Endothelial cell (in vitro differentiated cells): Measurements from ENCODE around the gene BLMH. TPM values are rescaled to one million over a fixed set of nuclear protein-coding genes. Genes with fewer than 3 reads are reported as not detected.
A peak's percentile ranks its signal among the peaks of the same experiment; 100 is the strongest.

ENCODE experiments used
- DNase-seq: peaks from one replicate; pipeline ENCODE4 v3.0.0; 2021; ENCODE audit warnings: low spot score
- H3K27ac Mint-ChIP-seq: one replicate; pipeline ENCODE4 v1.8.0; 2021; ENCODE audit warnings: mixed read lengths, inconsistent platforms; ENCODE audit not compliant: unreplicated experiment
- H3K27me3 Mint-ChIP-seq: one replicate; pipeline ENCODE4 v1.8.0; 2021; ENCODE audit warnings: mild to moderate bottlenecking, moderate library complexity, mixed read lengths, inconsistent platforms; ENCODE audit not compliant: unreplicated experiment
- H3K36me3 Mint-ChIP-seq: one replicate; pipeline ENCODE4 v1.8.0; 2021; ENCODE audit warnings: mild to moderate bottlenecking, low read depth, mixed read lengths, inconsistent platforms; ENCODE audit not compliant: unreplicated experiment
- H3K4me1 Mint-ChIP-seq: one replicate; pipeline ENCODE4 v1.8.0; 2021; ENCODE audit warnings: mild to moderate bottlenecking, mixed read lengths, inconsistent platforms; ENCODE audit not compliant: unreplicated experiment
- H3K4me3 Mint-ChIP-seq: one replicate; pipeline ENCODE4 v1.8.0; 2021; ENCODE audit warnings: mild to moderate bottlenecking, mixed read lengths, inconsistent platforms; ENCODE audit not compliant: unreplicated experiment
- H3K9me3 Mint-ChIP-seq: one replicate; pipeline ENCODE4 v1.8.0; 2021; ENCODE audit warnings: mixed read lengths, inconsistent platforms; ENCODE audit not compliant: unreplicated experiment
- CTCF ChIP-seq: fragments of 200-600 bp; sonication (generic); IDR thresholded peaks from one replicate; pipeline ENCODE4 v1.5.0; 2021; ENCODE audit warnings: antibody characterized with exemption; ENCODE audit not compliant: unreplicated experiment
- total RNA-seq: library from RNA; stranded (reverse); fragmentation: NEBNext Ultra II Directional; extraction: Animal tissue kit (Norgen Biotek cat#: 25700); gene quantifications from one replicate; pipeline ENCODE4 v1.2.1, GENCODE V29; 2021; ENCODE audit not compliant: unreplicated experiment

Gene BLMH
- total RNA-seq, 1 donor from 2014 or later = 150 TPM

- peaks cover 2% of the 10 kb centered on the region for H3K27me3 Mint-ChIP-seq
- no peak for DNase-seq
- TF ChIP-seq CTCF = no peak
- no peak overlapping the region for H3K4me3 Mint-ChIP-seq
- H3K9me3 Mint-ChIP-seq = no peaks in the 10 kb centered on the region
- H3K4me1 Mint-ChIP-seq = no peaks in the 10 kb centered on the region
- H3K36me3 Mint-ChIP-seq = no peaks in the 10 kb centered on the region
- H3K27ac Mint-ChIP-seq = no peak overlapping the region
These were observed 7.3 kb upstream of the BLMH start for GRCh38 chr17:30299000-30299399.

- Mint-ChIP-seq H3K4me3 (no peak overlapping the region), H3K9me3 (no peaks in the 10 kb centered on the region), H3K4me1 (no peaks in the 10 kb centered on the region), H3K27ac (no peak overlapping the region), H3K36me3 (no peaks in the 10 kb centered on the region), H3K27me3 (peaks cover 2% of the 10 kb centered on the region)
- no peak for TF ChIP-seq CTCF
- no peak for DNase-seq
These were observed 6.0 kb upstream of the BLMH start for GRCh38 chr17:30297715-30298114.

GRCh38 chr17:30296499-30297080 lies 4.8 kb upstream of the BLMH start:
- H3K27ac Mint-ChIP-seq = no peak overlapping the region
- H3K36me3 Mint-ChIP-seq = no peaks in the 10 kb centered on the region
- H3K4me1 Mint-ChIP-seq = no peaks in the 10 kb centered on the region
- H3K27me3 Mint-ChIP-seq = peaks cover 2% of the 10 kb centered on the region
- no peaks in the 10 kb centered on the region for H3K9me3 Mint-ChIP-seq
- DNase-seq = no peak
- TF ChIP-seq CTCF = no peak
- no peak overlapping the region for H3K4me3 Mint-ChIP-seq

- peaks cover 6% of the 10 kb centered on the region for H3K36me3 Mint-ChIP-seq
- no peak for DNase-seq
- H3K9me3 Mint-ChIP-seq = no peaks in the 10 kb centered on the region
- H3K27ac Mint-ChIP-seq = no peak overlapping the region
- peaks cover 2% of the 10 kb centered on the region for H3K27me3 Mint-ChIP-seq
- H3K4me3 Mint-ChIP-seq = peak overlapping the region; percentile 78
- H3K4me1 Mint-ChIP-seq = peaks cover 12% of the 10 kb centered on the region
- TF ChIP-seq CTCF = no peak
These were observed 628 bp upstream of the BLMH start for GRCh38 chr17:30292286-30292858.

GRCh38 chr17:30290696-30291542 lies 825 bp downstream of the BLMH start:
- peaks cover 9% of the 10 kb centered on the region for H3K36me3 Mint-ChIP-seq
- no peaks in the 10 kb centered on the region for H3K27me3 Mint-ChIP-seq
- no peaks in the 10 kb centered on the region for H3K9me3 Mint-ChIP-seq
- peak overlapping the region; percentile 99 for H3K4me3 Mint-ChIP-seq
- H3K4me1 Mint-ChIP-seq = peaks cover 12% of the 10 kb centered on the region
- DNase-seq = peak; percentile 49
- peak overlapping the region; percentile 94 for H3K27ac Mint-ChIP-seq
- TF ChIP-seq CTCF = no peak
